Prostate gland (tissue), 2 donors: ENCODE data around the gene NPR3. TPM values are rescaled to one million over a fixed set of nuclear protein-coding genes. Genes with fewer than 3 reads are reported as not detected.

Source experiments
- DNase-seq: peaks from one replicate; pipeline ENCODE4 v3.0.0-alpha.2; 2019; ENCODE audit warnings: low spot score
- H3K27ac ChIP-seq, 2 donors: fragments of 200-600 bp; sonication (generic); 2 replicates each; pipeline ENCODE4 v1.5.1; 2017 to 2019
- H3K27me3 ChIP-seq: fragments of 200-600 bp; sonication (generic); replicated peaks from 2 replicates; pipeline ENCODE4 v1.5.1; 2019; ENCODE audit not compliant: insufficient read depth
- H3K36me3 ChIP-seq, 2 donors: fragments of 200-600 bp; sonication (generic); 1 replicate in 1 of 2; 2 replicates in 1 of 2; pipeline versions ENCODE4 v1.5.1 to v1.8.1; 2017 to 2019
- H3K4me1 ChIP-seq: fragments of 200-600 bp; sonication (generic); replicated peaks from 2 replicates; pipeline ENCODE4 v1.5.1; 2019
- H3K4me3 ChIP-seq, 2 donors: fragments of 200-600 bp; sonication (generic); 2 replicates each; pipeline ENCODE4 v1.5.1; 2017 to 2019
- H3K9me3 ChIP-seq: fragments of 200-600 bp; sonication (generic); 2 replicates; pipeline ENCODE4 v1.5.1; 2017
- POLR2A ChIP-seq: fragments of 450-650 bp; IDR thresholded peaks from one replicate; pipeline ENCODE4 v1.6.1; 2016; ENCODE audit warnings: antibody characterized with exemption, mild to moderate bottlenecking
- POLR2AphosphoS5 ChIP-seq: sonication (generic); formaldehyde crosslinking; IDR thresholded peaks from one replicate; pipeline ENCODE4 v1.6.1; 2017; ENCODE audit warnings: antibody characterized with exemption
- WGBS: methylation state at CpG from one replicate; pipeline ENCODE4 v1.1.5; 2018; 5-methylcytosine and 5-hydroxymethylcytosine counted together
- intact Hi-C: fragments of 100-400 bp; cut with DNase I; formaldehyde crosslinking; loops from one replicate; pipeline ENCODE4 v1.14.2; 2022
- total RNA-seq, 2 donors: library from RNA; depleted of rRNA; stranded (reverse); fragments of >200 nt; gene quantifications; one replicate each; pipeline ENCODE4 v1.1.0, GENCODE V29; 2016
- TF ChIP-seq, protein P1 (sequence below), 4 experiments: fragments of 200-600 bp in 2 of 4; fragments of 450-650 bp in 2 of 4; sonication (generic) in 2 of 4; IDR thresholded peaks; 1 replicate in 3 of 4; 2 replicates in 1 of 4; pipeline ENCODE4 v1.5.1; 2016 to 2019; ENCODE audit warnings: antibody characterized with exemption in 4 of 4, mild to moderate bottlenecking in 2 of 4, moderate library complexity in 2 of 4

The NPR3 gene
- total RNA-seq = 10 to 100 TPM in 1 of 2 donors, 1 to 10 TPM in 1; 4.3 to 23.9 TPM

DNA sequence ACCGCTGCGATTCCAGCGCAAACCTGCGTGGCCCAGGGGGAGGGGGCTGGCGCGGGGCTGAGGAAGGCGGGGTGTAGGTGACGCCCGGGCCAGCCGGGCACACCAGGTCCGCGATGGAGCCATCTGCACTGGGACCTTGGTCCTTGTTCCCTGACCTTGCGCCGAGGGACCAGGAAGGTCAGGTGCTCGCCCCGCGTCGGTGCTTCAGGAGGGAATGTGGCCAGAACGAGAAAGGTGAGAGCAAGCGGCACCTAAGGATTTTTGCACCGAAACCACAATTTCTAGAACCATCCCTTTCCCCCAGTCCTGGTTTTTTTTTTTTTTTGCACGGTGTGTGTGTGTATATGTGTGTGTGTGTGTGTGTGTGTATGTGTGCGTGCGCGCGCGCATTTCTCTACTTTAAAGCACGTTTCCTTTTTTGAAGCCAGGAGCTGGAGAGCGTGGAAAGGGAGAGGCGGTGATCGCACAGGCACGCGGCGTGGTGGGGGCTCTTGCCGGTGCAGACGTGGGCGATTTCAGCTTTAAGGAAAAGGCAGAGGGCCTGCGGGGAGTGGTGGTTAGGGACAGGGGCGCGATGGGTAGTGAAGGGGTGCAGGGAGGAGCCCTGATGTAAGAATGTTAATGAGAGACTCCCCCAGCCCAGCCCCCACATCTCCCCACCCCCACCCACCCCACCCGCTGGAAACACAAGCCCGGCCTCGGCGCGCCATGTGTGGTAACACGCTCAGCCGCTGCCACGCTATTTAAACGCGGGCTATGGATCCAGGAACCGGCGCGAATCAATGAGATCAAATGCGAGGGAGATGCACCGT lies at the start of gene NPR3:
TSS of gene NPR3 (plus strand) at position 772 of the 812 bp plus-strand sequence. CDS start 456 bp downstream, outside the sequence.
- no peak for DNase-seq
- Histone ChIP-seq H3K4me3 (peak within 1 kb of the TSS; percentile 41 to 46), H3K4me1 (no peaks in the 10 kb centered on the region), H3K36me3 (no peaks in the 10 kb centered on the region), H3K27me3 (no peaks in the 10 kb centered on the region), H3K9me3 (no peaks in the 10 kb centered on the region), H3K27ac (peak within 1 kb of the TSS; percentile 28 to 68)
- TF ChIP-seq POLR2AphosphoS5 (no peak), POLR2A (no peak)
- TF ChIP-seq, protein P1, sequence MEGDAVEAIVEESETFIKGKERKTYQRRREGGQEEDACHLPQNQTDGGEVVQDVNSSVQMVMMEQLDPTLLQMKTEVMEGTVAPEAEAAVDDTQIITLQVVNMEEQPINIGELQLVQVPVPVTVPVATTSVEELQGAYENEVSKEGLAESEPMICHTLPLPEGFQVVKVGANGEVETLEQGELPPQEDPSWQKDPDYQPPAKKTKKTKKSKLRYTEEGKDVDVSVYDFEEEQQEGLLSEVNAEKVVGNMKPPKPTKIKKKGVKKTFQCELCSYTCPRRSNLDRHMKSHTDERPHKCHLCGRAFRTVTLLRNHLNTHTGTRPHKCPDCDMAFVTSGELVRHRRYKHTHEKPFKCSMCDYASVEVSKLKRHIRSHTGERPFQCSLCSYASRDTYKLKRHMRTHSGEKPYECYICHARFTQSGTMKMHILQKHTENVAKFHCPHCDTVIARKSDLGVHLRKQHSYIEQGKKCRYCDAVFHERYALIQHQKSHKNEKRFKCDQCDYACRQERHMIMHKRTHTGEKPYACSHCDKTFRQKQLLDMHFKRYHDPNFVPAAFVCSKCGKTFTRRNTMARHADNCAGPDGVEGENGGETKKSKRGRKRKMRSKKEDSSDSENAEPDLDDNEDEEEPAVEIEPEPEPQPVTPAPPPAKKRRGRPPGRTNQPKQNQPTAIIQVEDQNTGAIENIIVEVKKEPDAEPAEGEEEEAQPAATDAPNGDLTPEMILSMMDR (IDR thresholded peaks at IDR 0.05) = no peak
- intact Hi-C loops = loop anchor here (5.0 to 10.0 kb wide), 2 partner anchors 592 to 714 kb away; no protein-coding TSS in a partner anchor
- under 1% methylated on average over 55 of the region's 55 CpGs for WGBS

- TF ChIP-seq, protein P1 (IDR thresholded peaks at IDR 0.05) = no peak
- TF ChIP-seq POLR2AphosphoS5 (no peak), POLR2A (no peak)
- WGBS = 83% methylated on average over 8 of the region's 8 CpGs
- intact Hi-C loops = no loop called here
- Histone ChIP-seq H3K27me3 (no peaks in the 10 kb centered on the region), H3K4me3 (no peak overlapping the region), H3K27ac (no peak overlapping the region), H3K9me3 (no peaks in the 10 kb centered on the region), H3K36me3 (no peaks in the 10 kb centered on the region), H3K4me1 (no peaks in the 10 kb centered on the region)
- no peak for DNase-seq
Measured at GRCh38 chr5:32664523-32664922, 46.6 kb upstream of the NPR3 start.

GRCh38 chr5:32668552-32668951 lies 42.6 kb upstream of the NPR3 start:
- intact Hi-C loops = no loop called here
- Histone ChIP-seq H3K4me3 (no peak overlapping the region), H3K36me3 (no peaks in the 10 kb centered on the region), H3K9me3 (no peaks in the 10 kb centered on the region), H3K27me3 (no peaks in the 10 kb centered on the region), H3K4me1 (no peaks in the 10 kb centered on the region), H3K27ac (no peak overlapping the region)
- no peak for TF ChIP-seq POLR2A
- TF ChIP-seq, protein P1 (IDR thresholded peaks at IDR 0.05) = no peak
- TF ChIP-seq POLR2AphosphoS5 = no peak
- WGBS = 82% methylated on average over 11 of the region's 11 CpGs
- DNase-seq = no peak

DNA sequence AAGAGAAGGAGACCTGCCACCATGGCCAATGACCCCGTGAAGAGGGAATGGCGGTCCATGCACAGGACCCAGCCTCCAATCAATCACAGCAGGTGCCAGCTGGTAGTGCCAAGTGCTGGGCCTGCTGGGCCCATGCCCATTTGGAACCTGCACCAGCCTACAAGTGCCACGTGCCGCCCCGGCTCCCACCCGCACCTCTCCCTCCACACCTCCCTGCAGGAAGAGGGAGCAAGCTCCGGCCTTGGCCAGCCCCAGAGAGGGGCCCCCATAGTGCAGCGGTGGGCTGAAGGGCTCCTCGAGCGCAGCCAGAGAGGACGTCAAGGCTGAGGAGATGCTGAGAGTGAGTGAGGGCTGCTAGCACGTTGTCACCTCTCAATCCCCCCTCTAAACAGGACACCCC lies 37.8 kb upstream of the NPR3 start:
- DNase-seq = no peak
- TF ChIP-seq, protein P1 (IDR thresholded peaks at IDR 0.05) = no peak
- TF ChIP-seq POLR2AphosphoS5 (no peak), POLR2A (no peak)
- no peaks in the 10 kb centered on the region for H3K36me3 ChIP-seq
- intact Hi-C loops = no loop called here
- no peak overlapping the region for H3K4me3 ChIP-seq
- no peaks in the 10 kb centered on the region for H3K4me1 ChIP-seq
- H3K27me3 ChIP-seq = no peaks in the 10 kb centered on the region
- no peak overlapping the region for H3K27ac ChIP-seq
- H3K9me3 ChIP-seq = no peaks in the 10 kb centered on the region
- WGBS = 86% methylated on average over 3 of the region's 12 CpGs

DNA sequence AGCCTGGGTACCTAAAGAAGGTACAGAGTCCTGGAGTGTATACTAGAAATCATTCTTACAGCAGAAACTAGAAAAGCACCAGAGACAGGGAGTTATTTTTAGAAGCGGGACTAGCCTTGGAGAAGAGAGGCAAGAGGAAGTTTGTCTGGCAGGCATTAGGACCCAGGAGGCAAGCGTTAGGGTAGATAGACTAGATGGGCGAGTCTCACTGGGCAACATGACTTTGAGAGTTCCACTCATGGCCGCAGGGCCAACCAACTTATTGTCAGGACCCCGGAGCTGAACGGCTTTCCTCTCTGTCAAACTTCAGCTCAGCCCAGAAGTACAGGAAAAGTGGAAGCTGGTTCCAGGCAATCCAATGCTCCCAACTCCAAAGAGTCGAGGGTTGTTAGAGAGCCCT lies 34.1 kb upstream of the NPR3 start:
- TF ChIP-seq, protein P1 (IDR thresholded peaks at IDR 0.05) = no peak
- TF ChIP-seq POLR2AphosphoS5 = no peak
- no peak for TF ChIP-seq POLR2A

More for the DNA sequence above, 34.1 kb upstream of the NPR3 start:
- H3K4me1 ChIP-seq = no peaks in the 10 kb centered on the region
- H3K27ac ChIP-seq = no peak overlapping the region
- intact Hi-C loops = no loop called here
- 76% methylated on average over 7 of the region's 7 CpGs for WGBS
- no peak for DNase-seq
- no peaks in the 10 kb centered on the region for H3K9me3 ChIP-seq
- no peaks in the 10 kb centered on the region for H3K27me3 ChIP-seq
- no peak overlapping the region for H3K4me3 ChIP-seq
- H3K36me3 ChIP-seq = no peaks in the 10 kb centered on the region
